GM12878 (cell line): ENCODE measurements around the gene HHIPL1. TPM values are rescaled to one million over a fixed set of nuclear protein-coding genes. Genes with fewer than 3 reads are reported as not detected.

ENCODE experiments used
- ATAC-seq: fragments of 200-7000 bp; cut with Tn5 transposase; 3 replicates; pipeline ENCODE4 v1.9.1; 2020; ENCODE audit warnings: mild to moderate bottlenecking, moderate library complexity
- BruUV-seq: library from RNA; stranded (reverse); fragments of 400-500 nt; replicated peaks from 2 replicates; lab custom pipeline; 2021; lab: Mats Ljungman, UMichigan
- CTCF ChIA-PET: fragments of 300-600 bp; sonication (Branson Sonifier 250); formaldehyde crosslinking; extraction: SDS; loops from one replicate; lab custom pipeline; 2021; ENCODE audit warnings: inconsistent platforms; lab: Yijun Ruan, JAX
- POLR2A ChIA-PET: fragments of 350-600 bp; formaldehyde crosslinking; extraction: SDS; loops from one replicate; lab custom pipeline; 2021; ENCODE audit warnings: inconsistent platforms; lab: Charles Lee
- RAD21 ChIA-PET: fragments of 300-600 bp; sonication (Branson Sonifier 250); formaldehyde crosslinking; loops from one replicate; lab custom pipeline; 2023; ENCODE audit warnings: antibody characterized with exemption; ENCODE audit not compliant: unreplicated experiment; lab: Charles Lee
- SMC1A ChIA-PET: fragments of 300-600 bp; sonication (Branson Sonifier 250); formaldehyde crosslinking; loops from one replicate; lab custom pipeline; 2023; ENCODE audit not compliant: unreplicated experiment, uncharacterized antibody; lab: Charles Lee
- DNase-seq: peaks from one replicate; pipeline ENCODE4 v3.0.0-alpha.2; 2011; ENCODE audit warnings: low read depth, low spot score
- FAIRE-seq: peaks from 3 replicates; lab custom pipeline; 2011; peaks lifted over from hg19 to GRCh38; lab: Jason Lieb, UNC
- H2AFZ ChIP-seq: 2 replicates; pipeline ENCODE4 v1.6.0; 2011; ENCODE audit warnings: low read depth, low read length, control low read depth; ENCODE audit not compliant: control insufficient read depth
- H3K27ac ChIP-seq: 2 replicates; pipeline ENCODE4 v1.5.1; 2011; ENCODE audit warnings: control low read depth; ENCODE audit not compliant: control insufficient read depth, insufficient read depth
- H3K27me3 ChIP-seq, 2 experiments: replicated peaks in 1 of 2; 2 replicates each; pipeline versions ENCODE4 v1.6.0 to v1.6.1; 2011; ENCODE audit warnings: low read length in 1 of 2; ENCODE audit not compliant: control insufficient read depth in 2 of 2, insufficient read depth in 2 of 2
- H3K36me3 ChIP-seq, 2 experiments: 2 replicates each; pipeline ENCODE4 v1.5.1; 2011; ENCODE audit warnings: low read length in 1 of 2; ENCODE audit not compliant: control insufficient read depth in 2 of 2, insufficient read depth in 2 of 2
- H3K4me1 ChIP-seq: 2 replicates; pipeline ENCODE4 v1.6.1; 2011; ENCODE audit warnings: mild to moderate bottlenecking, low read length, moderate library complexity, mixed read lengths; ENCODE audit not compliant: control insufficient read depth, insufficient read depth
- H3K4me2 ChIP-seq: 2 replicates; pipeline ENCODE4 v1.6.0; 2011; ENCODE audit warnings: control low read depth; ENCODE audit not compliant: control insufficient read depth, insufficient read depth
- H3K4me3 ChIP-seq: fragments of 200-600 bp; sonication (generic); 2 replicates; pipeline ENCODE4 v1.5.1; 2016
- H3K79me2 ChIP-seq: 2 replicates; pipeline ENCODE4 v1.6.0; 2011; ENCODE audit warnings: low read length; ENCODE audit not compliant: control insufficient read depth, insufficient read depth
- H3K9ac ChIP-seq: 2 replicates; pipeline ENCODE4 v1.8.0; 2011; ENCODE audit warnings: low read length, control low read depth, mixed read lengths; ENCODE audit not compliant: control insufficient read depth, insufficient read depth
- H3K9me3 ChIP-seq: replicated peaks from 3 replicates; pipeline ENCODE4 v1.5.1; 2011; ENCODE audit warnings: mild to moderate bottlenecking, low read length; ENCODE audit not compliant: control insufficient read depth, insufficient read depth
- H4K20me1 ChIP-seq: 2 replicates; pipeline ENCODE4 v1.6.0; 2011; ENCODE audit not compliant: control insufficient read depth, insufficient read depth
- GABPA ChIP-seq: IDR thresholded peaks from 2 replicates; pipeline ENCODE4 v1.6.1; 2014; ENCODE audit warnings: antibody characterized with exemption, low read depth, mild to moderate bottlenecking, inconsistent platforms
- HDAC2 ChIP-seq: fragments of 200-600 bp; sonication (generic); IDR thresholded peaks from 2 replicates; pipeline ENCODE4 v1.6.1; 2017
- MEF2B ChIP-seq: fragments of 450-650 bp; IDR thresholded peaks from 2 replicates; pipeline ENCODE4 v1.6.1; 2018; ENCODE audit warnings: mild to moderate bottlenecking, moderate library complexity; ENCODE audit not compliant: partially characterized antibody, poor library complexity, severe bottlenecking
- NFYA ChIP-seq: IDR thresholded peaks from 2 replicates; pipeline ENCODE4 v1.6.1; 2011; ENCODE audit warnings: low read depth, mild to moderate bottlenecking, low read length, improper control_type of control experiment, borderline replicate concordance
- WGBS: methylation state at CpG from one replicate; pipeline ENCODE4 v1.1.6; 2016; ENCODE audit warnings: low lambda C conversion rate; ENCODE audit not compliant: insufficient replicate concordance, insufficient coverage; ENCODE audit errors: missing lambda C conversion rate; 5-methylcytosine and 5-hydroxymethylcytosine counted together
- in situ Hi-C: fragments of 300-500 bp; cut with MboI; formaldehyde crosslinking; loops from 9 replicates; pipeline ENCODE4 v1.14.3; 2018; ENCODE audit warnings: mixed read lengths
- intact Hi-C: fragments of 100-400 bp; cut with micrococcal nuclease; formaldehyde crosslinking; loops from one replicate; pipeline ENCODE4 v1.14.2; 2022; ENCODE audit not compliant: unreplicated experiment
- polyA plus RNA-seq, 11 experiments: library from polyadenylated mRNA; depleted of rRNA in 4 of 11; unstranded in 6 of 11; stranded (reverse) in 5 of 11; fragments of >200 nt; fragmentation: Nextera tagmentation in 4 of 11; fragmentation: Illumina TruSeq in 1 of 11; extraction: Ambion mirVana in 4 of 11; extraction: Trizol in 1 of 11; gene quantifications; 1 replicate in 1 of 11; 2 replicates in 10 of 11; pipeline versions ENCODE4 v1.2.1 to v1.2.3, GENCODE V29; 2011 to 2016; ENCODE audit warnings: inconsistent platforms in 2 of 11, missing spikeins in 2 of 11, low read depth in 1 of 11
- total RNA-seq, 4 experiments: library from RNA; depleted of rRNA in 3 of 4; stranded (reverse); fragments of >200 nt in 3 of 4; fragmentation: Illumina TruSeq in 1 of 4; extraction: Trizol in 1 of 4; gene quantifications; 2 replicates each; pipeline versions ENCODE4 v1.2.1 to v1.2.3, GENCODE V29; 2013 to 2021
- TF ChIP-seq, protein P1 (sequence below): fragments of 450-650 bp; IDR thresholded peaks from 2 replicates; pipeline ENCODE4 v1.6.1; 2016; ENCODE audit warnings: mild to moderate bottlenecking

HHIPL1 gene
- total and polyA plus RNA-seq, 10 of the 15 experiments (the other 5 are each of a cell fraction or from before 2014, with no cell fraction given), result 0.09 TPM; not detected in 9

DNA sequence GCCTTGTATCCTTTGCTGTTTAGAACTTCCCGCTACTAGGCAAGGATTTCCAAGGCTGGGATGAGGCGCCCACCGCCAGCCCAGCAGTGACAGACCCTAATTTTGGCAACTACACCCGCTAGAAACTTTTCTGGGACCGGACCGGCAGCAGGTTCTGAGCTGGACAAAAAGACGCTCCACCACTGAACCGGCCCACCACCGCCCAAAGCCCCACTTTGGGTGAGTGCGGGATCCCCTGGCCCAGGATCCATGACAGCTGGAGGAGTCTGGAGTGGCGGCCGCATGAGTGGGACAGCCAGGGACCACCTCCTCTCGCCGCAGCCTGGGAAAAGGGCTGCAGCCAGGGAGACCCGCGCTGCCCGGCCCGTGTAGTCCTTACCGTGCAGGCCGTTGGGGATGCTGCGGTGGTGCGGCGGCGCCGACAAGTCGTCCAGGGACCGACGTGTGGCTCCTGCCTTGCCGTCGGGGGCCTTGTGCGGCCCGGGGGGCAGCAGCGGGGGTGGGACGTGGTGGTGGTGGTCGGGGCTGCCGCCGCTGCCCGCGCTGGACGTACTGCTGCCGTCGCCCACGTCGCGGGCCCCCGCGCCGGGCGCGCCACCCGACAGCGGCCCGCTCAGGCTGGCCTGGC lies 42.0 kb upstream of the HHIPL1 start:
- H3K79me2 ChIP-seq, result no peaks in the 10 kb centered on the region
- H3K27ac ChIP-seq, result no peak overlapping the region
- POLR2A ChIA-PET, result interaction anchor here (1.2 to 1.5 kb wide), 3 partner anchors 9 to 122 kb away, joined by 3 to 6 read pairs (median 3); partner anchors contain the start of gene SETD3
- in situ Hi-C loops, result no loop called here
- H3K4me2 ChIP-seq, result peak overlapping the region; percentile 44; the same call in 1 of the 2 replicates
- CTCF ChIA-PET, result interaction anchor here (1.1 kb wide), 1 partner anchor 25 kb away, joined by 3 read pairs; no protein-coding TSS in a partner anchor
- no peaks in the 10 kb centered on the region for H3K36me3 ChIP-seq
- DNase-seq (no peak), FAIRE-seq (no peak)
- 75% methylated on average over 32 of the region's 53 CpGs for WGBS
- TF ChIP-seq MEF2B (no peak), HDAC2 (no peak), NFYA (no peak), GABPA (no peak)
- TF ChIP-seq, protein P1, sequence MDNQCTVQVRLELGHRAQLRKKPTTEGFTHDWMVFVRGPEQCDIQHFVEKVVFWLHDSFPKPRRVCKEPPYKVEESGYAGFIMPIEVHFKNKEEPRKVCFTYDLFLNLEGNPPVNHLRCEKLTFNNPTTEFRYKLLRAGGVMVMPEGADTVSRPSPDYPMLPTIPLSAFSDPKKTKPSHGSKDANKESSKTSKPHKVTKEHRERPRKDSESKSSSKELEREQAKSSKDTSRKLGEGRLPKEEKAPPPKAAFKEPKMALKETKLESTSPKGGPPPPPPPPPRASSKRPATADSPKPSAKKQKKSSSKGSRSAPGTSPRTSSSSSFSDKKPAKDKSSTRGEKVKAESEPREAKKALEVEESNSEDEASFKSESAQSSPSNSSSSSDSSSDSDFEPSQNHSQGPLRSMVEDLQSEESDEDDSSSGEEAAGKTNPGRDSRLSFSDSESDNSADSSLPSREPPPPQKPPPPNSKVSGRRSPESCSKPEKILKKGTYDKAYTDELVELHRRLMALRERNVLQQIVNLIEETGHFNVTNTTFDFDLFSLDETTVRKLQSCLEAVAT, result 0 out of 2 replicates have a peak, but pooled peaks have one; percentile 73
- TF ChIP-seq, all 136 proteins: peak for 1
- intact Hi-C loops, result no loop called here
- ChIA-PET SMC1A (interaction anchor here (0.6 kb wide), 1 partner anchor 343 kb away, joined by 3 read pairs; no protein-coding TSS in a partner anchor), RAD21 (interaction anchor here (1.0 to 2.7 kb wide), 3 partner anchors 8 to 122 kb away, joined by 3 to 7 read pairs (median 6); partner anchors contain the start of genes CCNK and SETD3)
- no TSS peak for BruUV-seq
- Histone ChIP-seq H3K4me3 (no peak overlapping the region), H4K20me1 (no peaks in the 10 kb centered on the region), H3K9me3 (no peaks in the 10 kb centered on the region), H3K4me1 (peaks cover 11% of the 10 kb centered on the region; the same call in 1 of the 2 replicates), H3K9ac (no peak overlapping the region), H3K27me3 (no peaks in the 10 kb centered on the region; a peak in 1 of 4 replicates), H2AFZ (no peak overlapping the region)
- ATAC-seq, result no peak
